GM18502 (cell line): ENCODE results near the gene ZSCAN16.

Experiments used
- ATAC-seq: cut with Tn5 transposase; IDR thresholded peaks from one replicate; pipeline ENCODE4 v1.9.1; 2021; ENCODE audit warnings: mild to moderate bottlenecking; ENCODE audit not compliant: unreplicated experiment, poor library complexity

The ZSCAN16 gene

DNA sequence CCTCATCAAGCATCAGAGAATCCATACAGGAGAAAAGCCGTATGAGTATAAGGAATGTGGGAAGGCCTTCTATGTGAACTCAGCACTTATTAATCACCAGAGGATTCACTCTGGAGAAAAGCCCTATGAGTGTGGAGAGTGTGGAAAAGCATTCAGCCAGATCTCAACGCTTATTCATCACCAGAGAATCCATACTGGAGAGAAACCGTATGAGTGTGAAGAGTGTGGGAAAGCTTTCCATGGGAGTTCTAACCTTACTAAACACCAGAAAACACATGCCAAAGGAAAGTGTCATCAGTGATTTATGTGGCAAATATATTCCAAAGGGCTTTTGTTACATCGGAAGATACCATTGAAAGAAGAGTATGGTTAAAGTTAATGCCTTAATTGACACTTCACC is 42.7 kb downstream of the ZSCAN16 start:
- ATAC-seq = no peak

DNA sequence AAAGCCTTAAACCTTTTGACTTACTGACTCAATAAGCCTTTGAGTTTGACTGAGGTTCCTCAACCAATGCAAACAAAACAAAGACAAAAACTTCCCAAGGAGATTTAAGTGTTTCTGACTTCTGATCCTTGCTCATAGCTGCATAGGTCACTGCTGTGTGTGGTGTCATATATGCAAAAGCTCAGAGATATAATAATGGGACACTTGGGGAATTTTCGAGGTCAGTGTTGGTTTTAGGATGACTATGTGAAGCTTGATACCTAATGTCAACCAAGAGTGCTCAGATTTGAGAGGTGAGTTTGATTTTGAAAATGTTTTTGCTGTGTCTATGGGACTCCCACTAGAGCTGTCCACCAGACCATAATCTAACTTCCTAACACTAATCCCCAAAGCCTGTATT is 43.5 kb downstream of the ZSCAN16 start:
- no peak for ATAC-seq

DNA sequence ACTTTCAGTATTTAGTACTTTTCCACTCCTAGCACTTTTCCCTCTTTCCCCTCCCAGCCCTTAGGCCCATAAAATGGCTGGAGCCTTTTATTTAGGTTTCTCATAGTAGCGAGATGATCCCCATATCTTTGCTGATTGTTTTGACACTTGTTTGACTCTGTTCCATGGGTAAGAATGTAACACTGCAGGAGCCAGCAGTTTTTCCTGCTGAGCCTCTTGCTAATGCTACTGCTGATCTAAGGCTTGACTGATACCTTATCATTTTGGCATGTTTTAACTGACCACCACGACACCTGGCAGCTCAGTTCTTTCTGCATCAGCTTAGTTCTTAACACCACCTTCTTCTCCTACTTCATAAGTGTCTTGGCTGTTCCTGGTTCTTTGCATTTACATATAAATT is 46.9 kb downstream of the ZSCAN16 start:
- no peak for ATAC-seq

DNA sequence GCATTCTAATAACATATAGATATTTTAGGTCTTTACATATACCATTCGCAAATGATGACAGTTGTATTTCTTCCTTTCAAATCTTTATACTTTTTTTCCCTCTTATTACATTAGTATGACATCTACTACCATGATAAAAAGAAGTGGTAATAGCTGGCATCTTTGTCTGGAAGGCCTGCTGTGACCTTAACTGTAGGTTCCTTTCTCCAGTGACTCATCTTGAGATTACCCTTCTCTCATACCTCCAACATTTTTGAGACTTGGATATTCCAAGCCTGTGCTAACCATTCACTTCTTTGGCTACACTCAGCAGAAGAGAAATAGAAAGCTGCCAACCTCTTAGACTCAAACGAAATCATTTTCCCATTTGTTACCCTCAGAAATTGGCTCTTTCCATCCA is 47.6 kb downstream of the ZSCAN16 start:
- no peak for ATAC-seq

DNA sequence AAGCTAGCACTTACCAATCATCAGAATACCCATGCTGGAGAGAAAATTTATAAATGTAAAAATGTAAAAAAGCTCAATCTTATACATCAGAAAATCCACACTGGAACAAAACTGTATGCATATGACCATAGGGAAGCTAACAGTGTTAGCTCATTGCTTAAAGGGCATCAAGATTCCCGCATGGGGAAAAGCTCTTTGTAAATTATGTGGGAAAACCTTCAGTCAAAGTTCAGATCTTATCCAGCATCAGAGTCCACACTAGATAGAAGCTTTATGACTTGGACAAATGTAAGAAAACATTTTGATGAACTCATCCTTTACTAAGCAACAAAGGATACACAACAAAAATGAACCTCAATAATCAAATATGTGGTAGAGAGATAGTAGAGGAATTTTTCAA is 52.0 kb downstream of the ZSCAN16 start:
- no peak for ATAC-seq
